Adipose tissue (tissue), 3 donors: ENCODE measurements around the gene TMEM218. TPM values are rescaled to one million over a fixed set of nuclear protein-coding genes. Genes with fewer than 3 reads are reported as not detected.

Experiments used
- H3K27ac ChIP-seq: one replicate; pipeline ENCODE4 v1.5.1; 2013; ENCODE audit warnings: low read depth, low read length
- WGBS, 3 donors: extraction: QIAGEN DNeasy Blood & Tissue Kit; methylation state at CpG; one replicate each; pipeline ENCODE4 v1.1.7; 2013; 5-methylcytosine and 5-hydroxymethylcytosine counted together
- polyA plus RNA-seq, 3 donors: library from polyadenylated mRNA; stranded (reverse); fragments of 200-250 nt; gene quantifications; one replicate each; pipeline ENCODE4 v1.2.3, GENCODE V29; 2013
- donor health status: healthy with polysubstance abuse.
- donor health status: Bipolar disorder and iron deficiency.
- donor health status: healthy.

TMEM218 gene
- 10 to 100 TPM; 18.0 to 37.5 (median 31.9) TPM for polyA plus RNA-seq

- WGBS, 3 donors = 5 to 6% (median 5%) methylated on average over 49 of the region's 49 CpGs
- no peak within 1 kb of the TSS for H3K27ac ChIP-seq
Observed at GRCh38 chr11:125111343-125112207, at the start of gene TMEM218. TMEM218 (minus strand) TSS chr11:125111626; CDS start chr11:125102241, 9,385 bp downstream.

- WGBS, 3 donors = 83 to 88% (median 85%) methylated on average over 10 of the region's 10 CpGs
- no peak overlapping the region for H3K27ac ChIP-seq
Observed at GRCh38 chr11:125157953-125158680, 46.7 kb upstream of the TMEM218 start.

- H3K27ac ChIP-seq = no peak overlapping the region
- WGBS, 3 donors = 75 to 90% (median 77%) methylated on average over 6 of the region's 6 CpGs
Observed at GRCh38 chr11:125157118-125157733, 45.8 kb upstream of the TMEM218 start.

- 78 to 86% (median 85%) methylated on average over 8 of the region's 8 CpGs for WGBS, 3 donors
- no peak overlapping the region for H3K27ac ChIP-seq
Observed at GRCh38 chr11:125156346-125157117, 45.1 kb upstream of the TMEM218 start.

- H3K27ac ChIP-seq = no peak overlapping the region
- 81 to 93% (median 91%) methylated on average over 4 of the region's 4 CpGs for WGBS, 3 donors
Observed at GRCh38 chr11:125155767-125156166, 44.3 kb upstream of the TMEM218 start.

- 84 to 91% (median 89%) methylated on average over 6 of the region's 6 CpGs for WGBS, 3 donors
- no peak overlapping the region for H3K27ac ChIP-seq
Observed at GRCh38 chr11:125155100-125155444, 43.6 kb upstream of the TMEM218 start.

GRCh38 chr11:125154378-125155099 is 43.1 kb upstream of the TMEM218 start:
- H3K27ac ChIP-seq = no peak overlapping the region
- 40 to 48% (median 43%) methylated on average over 7 of the region's 7 CpGs for WGBS, 3 donors

GRCh38 chr11:125153837-125154236 is 42.4 kb upstream of the TMEM218 start:
- 83 to 90% (median 87%) methylated on average over 2 of the region's 2 CpGs for WGBS, 3 donors
- no peak overlapping the region for H3K27ac ChIP-seq

- H3K27ac ChIP-seq = no peak overlapping the region
- WGBS, 3 donors = 65 to 85% (median 85%) methylated on average over 5 of the region's 5 CpGs
Observed at GRCh38 chr11:125148743-125149142, 37.3 kb upstream of the TMEM218 start.

GRCh38 chr11:125148011-125148410 is 36.6 kb upstream of the TMEM218 start:
- no peak overlapping the region for H3K27ac ChIP-seq

GRCh38 chr11:125147280-125147679 is 35.9 kb upstream of the TMEM218 start:
- WGBS, 3 donors = 79 to 84% (median 84%) methylated on average over 6 of the region's 6 CpGs

GRCh38 chr11:125146232-125146631 is 34.8 kb upstream of the TMEM218 start:
- no peak overlapping the region for H3K27ac ChIP-seq
- 83 to 91% (median 84%) methylated on average over 1 of the region's 1 CpG for WGBS, 3 donors

More at GRCh38 chr11:125147280-125147679, 35.9 kb upstream of the TMEM218 start:
- no peak overlapping the region for H3K27ac ChIP-seq

- 39 to 40% (median 39%) methylated on average over 18 of the region's 18 CpGs for WGBS, 3 donors
- no peak overlapping the region for H3K27ac ChIP-seq
Observed at GRCh38 chr11:125141686-125142535, 30.5 kb upstream of the TMEM218 start.

- H3K27ac ChIP-seq = no peak overlapping the region
- WGBS, 3 donors = 55 to 66% (median 63%) methylated on average over 12 of the region's 12 CpGs
Observed at GRCh38 chr11:125141178-125141577, 29.8 kb upstream of the TMEM218 start.

GRCh38 chr11:125140233-125140632 is 28.8 kb upstream of the TMEM218 start:
- WGBS, 3 donors = 28 to 51% (median 36%) methylated on average over 5 to 8 of the region's 8 CpGs
- no peak overlapping the region for H3K27ac ChIP-seq

- WGBS, 3 donors = 42 to 59% (median 57%) methylated on average over 3 of the region's 3 CpGs
- no peak overlapping the region for H3K27ac ChIP-seq
Observed at GRCh38 chr11:125139778-125140177, 28.4 kb upstream of the TMEM218 start.

GRCh38 chr11:125138966-125139365 is 27.5 kb upstream of the TMEM218 start:
- 85 to 94% (median 92%) methylated on average over 8 of the region's 8 CpGs for WGBS, 3 donors
- no peak overlapping the region for H3K27ac ChIP-seq
